ENCODE data around the gene GPR146. TPM values are rescaled to one million over a fixed set of nuclear protein-coding genes. Genes with fewer than 3 reads are reported as not detected.

The GPR146 gene
- total RNA-seq, 1 experiment from 2014 or later: 2.9 TPM

DNA sequence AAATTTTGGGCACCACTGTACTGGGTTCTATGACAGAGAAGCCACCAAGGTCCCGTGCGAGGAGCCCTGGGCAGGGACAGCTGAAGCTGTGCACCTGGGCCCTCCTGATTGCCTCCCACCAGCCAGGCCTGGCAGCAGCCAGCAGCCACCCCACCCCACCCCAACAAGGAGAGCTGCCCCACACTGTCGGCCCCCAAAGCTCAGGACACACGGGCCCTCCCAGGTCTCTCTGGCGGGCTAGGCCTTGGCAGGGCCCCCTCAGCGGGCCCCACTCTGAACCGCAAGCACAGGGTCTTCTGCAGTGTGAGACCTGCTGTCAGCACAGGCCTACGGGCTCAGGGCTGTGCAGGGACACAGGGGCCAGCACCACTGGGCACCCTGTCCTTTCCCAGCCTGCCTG, 5.5 kb downstream of the GPR146 start:
- ChIA-PET POLR2A (no interaction called here), CTCF (no interaction called here)
- H3K4me3 ChIP-seq (ENCODE audit: low read depth in 2 of 2, low read length in 2 of 2): no peak overlapping the region
- intact Hi-C loops (cut with micrococcal nuclease; ENCODE audit: unreplicated experiment): no loop called here
- H3K9me3 ChIP-seq (ENCODE audit: control insufficient read depth, insufficient read depth, low read depth, low read length): no peaks in the 10 kb centered on the region
- BruUV-seq (replicated peaks): no TSS peak
- ATAC-seq: no peak
- no peak for TF ChIP-seq SIN3A (IDR thresholded peaks at IDR 0.05; ENCODE audit: borderline replicate concordance, insufficient read depth, low read depth, low read length)
- no peak for TF ChIP-seq POLR2AphosphoS5 (IDR thresholded peaks at IDR 0.05; ENCODE audit: low read depth, low read length)
- TF ChIP-seq, protein P1, sequence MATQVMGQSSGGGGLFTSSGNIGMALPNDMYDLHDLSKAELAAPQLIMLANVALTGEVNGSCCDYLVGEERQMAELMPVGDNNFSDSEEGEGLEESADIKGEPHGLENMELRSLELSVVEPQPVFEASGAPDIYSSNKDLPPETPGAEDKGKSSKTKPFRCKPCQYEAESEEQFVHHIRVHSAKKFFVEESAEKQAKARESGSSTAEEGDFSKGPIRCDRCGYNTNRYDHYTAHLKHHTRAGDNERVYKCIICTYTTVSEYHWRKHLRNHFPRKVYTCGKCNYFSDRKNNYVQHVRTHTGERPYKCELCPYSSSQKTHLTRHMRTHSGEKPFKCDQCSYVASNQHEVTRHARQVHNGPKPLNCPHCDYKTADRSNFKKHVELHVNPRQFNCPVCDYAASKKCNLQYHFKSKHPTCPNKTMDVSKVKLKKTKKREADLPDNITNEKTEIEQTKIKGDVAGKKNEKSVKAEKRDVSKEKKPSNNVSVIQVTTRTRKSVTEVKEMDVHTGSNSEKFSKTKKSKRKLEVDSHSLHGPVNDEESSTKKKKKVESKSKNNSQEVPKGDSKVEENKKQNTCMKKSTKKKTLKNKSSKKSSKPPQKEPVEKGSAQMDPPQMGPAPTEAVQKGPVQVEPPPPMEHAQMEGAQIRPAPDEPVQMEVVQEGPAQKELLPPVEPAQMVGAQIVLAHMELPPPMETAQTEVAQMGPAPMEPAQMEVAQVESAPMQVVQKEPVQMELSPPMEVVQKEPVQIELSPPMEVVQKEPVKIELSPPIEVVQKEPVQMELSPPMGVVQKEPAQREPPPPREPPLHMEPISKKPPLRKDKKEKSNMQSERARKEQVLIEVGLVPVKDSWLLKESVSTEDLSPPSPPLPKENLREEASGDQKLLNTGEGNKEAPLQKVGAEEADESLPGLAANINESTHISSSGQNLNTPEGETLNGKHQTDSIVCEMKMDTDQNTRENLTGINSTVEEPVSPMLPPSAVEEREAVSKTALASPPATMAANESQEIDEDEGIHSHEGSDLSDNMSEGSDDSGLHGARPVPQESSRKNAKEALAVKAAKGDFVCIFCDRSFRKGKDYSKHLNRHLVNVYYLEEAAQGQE (IDR thresholded peaks at IDR 0.05; ENCODE audit: insufficient read depth in 1 of 2, low read depth in 2 of 2, low read length in 1 of 2): no peak
- TF ChIP-seq, protein P2, sequence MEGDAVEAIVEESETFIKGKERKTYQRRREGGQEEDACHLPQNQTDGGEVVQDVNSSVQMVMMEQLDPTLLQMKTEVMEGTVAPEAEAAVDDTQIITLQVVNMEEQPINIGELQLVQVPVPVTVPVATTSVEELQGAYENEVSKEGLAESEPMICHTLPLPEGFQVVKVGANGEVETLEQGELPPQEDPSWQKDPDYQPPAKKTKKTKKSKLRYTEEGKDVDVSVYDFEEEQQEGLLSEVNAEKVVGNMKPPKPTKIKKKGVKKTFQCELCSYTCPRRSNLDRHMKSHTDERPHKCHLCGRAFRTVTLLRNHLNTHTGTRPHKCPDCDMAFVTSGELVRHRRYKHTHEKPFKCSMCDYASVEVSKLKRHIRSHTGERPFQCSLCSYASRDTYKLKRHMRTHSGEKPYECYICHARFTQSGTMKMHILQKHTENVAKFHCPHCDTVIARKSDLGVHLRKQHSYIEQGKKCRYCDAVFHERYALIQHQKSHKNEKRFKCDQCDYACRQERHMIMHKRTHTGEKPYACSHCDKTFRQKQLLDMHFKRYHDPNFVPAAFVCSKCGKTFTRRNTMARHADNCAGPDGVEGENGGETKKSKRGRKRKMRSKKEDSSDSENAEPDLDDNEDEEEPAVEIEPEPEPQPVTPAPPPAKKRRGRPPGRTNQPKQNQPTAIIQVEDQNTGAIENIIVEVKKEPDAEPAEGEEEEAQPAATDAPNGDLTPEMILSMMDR (IDR thresholded peaks at IDR 0.05): no peak
- no peak for TF ChIP-seq TCF7L2 (IDR thresholded peaks at IDR 0.05; ENCODE audit: low read depth, low read length)
- H3K27me3 ChIP-seq (ENCODE audit: control insufficient read depth, insufficient read depth, low read length): no peaks in the 10 kb centered on the region
- H3K4me1 ChIP-seq (ENCODE audit: control insufficient read depth, insufficient read depth, low read length): peaks cover 14% of the 10 kb centered on the region
- in situ Hi-C loops (cut with HindIII; ENCODE audit: low pct_unique_long_range_greater_than_20kb, low sequenced_read_pairs): no loop called here
- no peak for DNase-seq (ENCODE audit: low read depth, low spot score)
- no peak overlapping the region for H3K27ac ChIP-seq (ENCODE audit: low read length)
- H3K36me3 ChIP-seq (ENCODE audit: control insufficient read depth, insufficient read depth, low read length): no peaks in the 10 kb centered on the region

- Histone ChIP-seq H3K27me3 (ENCODE audit: control insufficient read depth, insufficient read depth, low read length) (no peaks in the 10 kb centered on the region), H3K27ac (ENCODE audit: low read length) (no peak overlapping the region), H3K4me1 (ENCODE audit: control insufficient read depth, insufficient read depth, low read length) (peaks cover 10% of the 10 kb centered on the region), H3K9me3 (ENCODE audit: control insufficient read depth, insufficient read depth, low read depth, low read length) (no peaks in the 10 kb centered on the region), H3K36me3 (ENCODE audit: control insufficient read depth, insufficient read depth, low read length) (no peaks in the 10 kb centered on the region), H3K4me3 (ENCODE audit: low read depth in 2 of 2, low read length in 2 of 2) (no peak overlapping the region)
- ATAC-seq (no peak), DNase-seq (ENCODE audit: low read depth, low spot score) (no peak)
- CTCF ChIA-PET: no interaction called here
- BruUV-seq (replicated peaks): no TSS peak
- intact Hi-C loops (cut with micrococcal nuclease; ENCODE audit: unreplicated experiment): no loop called here
- in situ Hi-C loops (cut with HindIII; ENCODE audit: low pct_unique_long_range_greater_than_20kb, low sequenced_read_pairs): no loop called here
- TF ChIP-seq, protein P1 (IDR thresholded peaks at IDR 0.05; ENCODE audit: insufficient read depth in 1 of 2, low read depth in 2 of 2, low read length in 1 of 2): no peak
- TF ChIP-seq SIN3A (IDR thresholded peaks at IDR 0.05; ENCODE audit: borderline replicate concordance, insufficient read depth, low read depth, low read length) (no peak), POLR2AphosphoS5 (IDR thresholded peaks at IDR 0.05; ENCODE audit: low read depth, low read length) (no peak), TCF7L2 (IDR thresholded peaks at IDR 0.05; ENCODE audit: low read depth, low read length) (no peak)
- TF ChIP-seq, protein P2 (IDR thresholded peaks at IDR 0.05): no peak
- POLR2A ChIA-PET: no interaction called here
Measured at GRCh38 chr7:1050254-1050906, 6.0 kb downstream of the GPR146 start.

Data from Panc1 (cell line).